Cardiac muscle cell (in vitro differentiated cells and primary cell): Measurements from ENCODE around the gene PITX1. TPM values are rescaled to one million over a fixed set of nuclear protein-coding genes. Genes with fewer than 3 reads are reported as not detected.

Experiments
- DNase-seq, 2 donors: peaks; one replicate each; pipeline versions ENCODE4 v3.0.0 to v3.0.0-alpha.2; 2010 to 2017; ENCODE audit warnings: low read depth in 1 of 2, low spot score in 1 of 2
- H3K27ac ChIP-seq: fragments of 200-600 bp; sonication (generic); 2 replicates; pipeline ENCODE4 v1.5.1; 2016
- H3K27me3 ChIP-seq: fragments of 200-600 bp; sonication (generic); 2 replicates; pipeline ENCODE4 v1.6.0; 2016; ENCODE audit warnings: control low read depth
- H3K36me3 ChIP-seq: fragments of 200-600 bp; sonication (generic); 2 replicates; pipeline ENCODE4 v1.5.1; 2016; ENCODE audit warnings: control low read depth
- H3K4me1 ChIP-seq: fragments of 200-600 bp; sonication (generic); 2 replicates; pipeline ENCODE4 v1.8.1; 2017; ENCODE audit warnings: low read depth, mild to moderate bottlenecking, mixed run types
- H3K4me3 ChIP-seq: fragments of 200-600 bp; sonication (generic); 2 replicates; pipeline ENCODE4 v1.5.1; 2016; ENCODE audit warnings: mild to moderate bottlenecking
- H3K9me3 ChIP-seq: fragments of 200-600 bp; sonication (generic); 2 replicates; pipeline ENCODE4 v1.5.1; 2017; ENCODE audit warnings: low read depth, mild to moderate bottlenecking, control low read depth
- CTCF ChIP-seq: IDR thresholded peaks from 2 replicates; pipeline ENCODE4 v1.5.1; 2012; ENCODE audit warnings: low read depth, mild to moderate bottlenecking, low read length
- polyA plus RNA-seq: library from polyadenylated mRNA; unstranded; fragments of >200 nt; fragmentation: Nextera tagmentation; extraction: Ambion mirVana; gene quantifications from 2 replicates; pipeline ENCODE4 v1.2.1, GENCODE V29; 2016
- total RNA-seq: library from RNA; depleted of rRNA; stranded (reverse); fragments of >200 nt; gene quantifications from 2 replicates; pipeline ENCODE4 v1.2.3, GENCODE V29; 2016

The PITX1 gene
- total and polyA plus RNA-seq, 2 experiments from 2014 or later, result 0.35 TPM; not detected in 1

GRCh38 chr5:135055396-135055795 is 21.4 kb upstream of the PITX1 start:
- Histone ChIP-seq H3K36me3 (no peaks in the 10 kb centered on the region), H3K9me3 (no peaks in the 10 kb centered on the region), H3K27ac (no peak overlapping the region), H3K27me3 (peaks cover 100% of the 10 kb centered on the region), H3K4me3 (no peak overlapping the region), H3K4me1 (no peaks in the 10 kb centered on the region)
- TF ChIP-seq CTCF, result no peak
- no peak for DNase-seq

DNA sequence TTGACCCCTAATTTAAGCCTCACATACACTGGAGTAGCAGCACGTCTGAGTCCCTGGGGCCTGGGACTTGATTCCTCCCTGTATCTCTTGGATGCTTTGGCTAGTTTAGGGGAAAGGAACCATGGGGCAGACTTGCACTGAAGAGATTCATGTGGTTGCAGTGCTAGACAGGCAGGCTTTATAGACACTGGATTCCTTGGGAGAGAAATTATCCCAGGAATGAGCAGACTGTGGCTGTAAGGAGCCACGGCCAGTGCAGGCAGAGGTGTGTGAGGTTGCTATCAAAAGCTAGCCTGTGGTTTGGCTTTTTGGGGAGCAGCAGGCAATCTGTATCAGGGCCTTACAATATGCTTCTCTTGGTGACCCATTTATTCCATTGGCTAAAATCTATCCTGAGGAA is 20.5 kb upstream of the PITX1 start:
- TF ChIP-seq CTCF, result no peak
- Histone ChIP-seq H3K36me3 (no peaks in the 10 kb centered on the region), H3K9me3 (no peaks in the 10 kb centered on the region), H3K4me3 (no peak overlapping the region), H3K27ac (no peak overlapping the region), H3K27me3 (peaks cover 100% of the 10 kb centered on the region), H3K4me1 (no peaks in the 10 kb centered on the region)
- no peak for DNase-seq

GRCh38 chr5:135053989-135054388 is 20.0 kb upstream of the PITX1 start:
- H3K4me1 ChIP-seq, result no peaks in the 10 kb centered on the region
- TF ChIP-seq CTCF, result no peak
- H3K36me3 ChIP-seq, result no peaks in the 10 kb centered on the region
- H3K4me3 ChIP-seq, result no peak overlapping the region
- peaks cover 100% of the 10 kb centered on the region for H3K27me3 ChIP-seq
- DNase-seq, result no peak
- H3K9me3 ChIP-seq, result no peaks in the 10 kb centered on the region
- H3K27ac ChIP-seq, result no peak overlapping the region

DNA sequence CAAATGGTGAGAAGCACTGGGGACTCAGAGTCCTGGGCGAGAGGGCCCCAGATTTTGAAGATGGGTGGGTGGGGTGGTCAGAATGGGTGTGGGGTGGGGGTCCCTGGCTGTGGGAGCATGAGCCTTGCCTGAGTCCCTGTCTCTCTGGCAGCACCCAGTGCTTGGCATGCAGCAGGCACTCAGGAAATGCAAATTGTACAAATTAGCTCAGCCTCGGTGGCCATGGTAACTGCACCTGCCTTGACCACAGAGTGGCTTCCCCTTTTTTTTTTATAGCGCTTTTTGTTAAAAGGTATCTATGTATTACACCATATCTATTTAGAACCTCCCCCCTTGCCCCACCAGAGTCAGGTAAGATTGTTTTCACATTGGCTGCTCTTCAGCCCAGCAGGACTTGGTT is 19.2 kb upstream of the PITX1 start:
- Histone ChIP-seq H3K27ac (no peak overlapping the region), H3K27me3 (peaks cover 100% of the 10 kb centered on the region), H3K9me3 (no peaks in the 10 kb centered on the region), H3K4me3 (no peak overlapping the region), H3K36me3 (no peaks in the 10 kb centered on the region), H3K4me1 (no peaks in the 10 kb centered on the region)
- no peak for TF ChIP-seq CTCF
- no peak for DNase-seq

- Histone ChIP-seq H3K4me3 (no peak overlapping the region), H3K4me1 (no peaks in the 10 kb centered on the region), H3K27me3 (peaks cover 100% of the 10 kb centered on the region), H3K9me3 (no peaks in the 10 kb centered on the region), H3K36me3 (no peaks in the 10 kb centered on the region), H3K27ac (no peak overlapping the region)
- no peak for TF ChIP-seq CTCF
- DNase-seq, result no peak
Observed at GRCh38 chr5:135052511-135053145, 18.6 kb upstream of the PITX1 start.
